Stimulated activated CD4-positive, alpha-beta T cell treated with anti-CD3 and anti-CD28 coated beads, Interleukin-15, amount 100 ng/mL, for 48 hours (primary cell): ENCODE measurements around the gene R3HDM1.
"Not testable (repeated sequence)": the region's sequence is repeated elsewhere in the genome, so short reads cannot be mapped to it uniquely, and the experiment has no call there.

Experiments
- DNase-seq, 2 donors: peaks; one replicate each; pipeline ENCODE4 v3.0.0-alpha.2; 2020; ENCODE audit warnings: low read depth in 2 of 2

R3HDM1 gene

GRCh38 chr2:135531231-135532197, at the start of gene R3HDM1:
R3HDM1 (plus strand) TSS chr2:135531484; CDS start chr2:135604846, 73,362 bp downstream.
- peak; percentile 93 to 94 for DNase-seq

DNA sequence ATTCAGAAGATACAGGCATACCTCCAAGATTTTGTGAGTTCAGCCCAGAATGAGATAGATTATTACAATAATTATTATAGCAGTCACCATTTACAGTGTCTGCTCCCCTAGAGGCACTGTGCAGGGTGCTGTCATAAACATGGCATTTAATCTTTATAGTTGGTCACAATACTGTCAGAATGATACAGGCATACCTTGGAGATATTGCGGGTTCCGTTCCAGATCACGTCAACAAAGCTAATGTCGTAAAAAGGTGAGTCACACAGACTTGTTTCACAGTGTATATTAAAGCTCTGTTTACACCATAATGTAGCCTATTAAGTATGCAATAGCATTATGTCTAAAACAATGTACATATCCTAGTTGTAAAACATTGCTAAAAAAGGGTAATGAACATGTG, 45.8 kb upstream of the R3HDM1 start:
- no peak for DNase-seq

- DNase-seq, result no peak
Measured at GRCh38 chr2:135490376-135490775, 40.9 kb upstream of the R3HDM1 start.

DNA sequence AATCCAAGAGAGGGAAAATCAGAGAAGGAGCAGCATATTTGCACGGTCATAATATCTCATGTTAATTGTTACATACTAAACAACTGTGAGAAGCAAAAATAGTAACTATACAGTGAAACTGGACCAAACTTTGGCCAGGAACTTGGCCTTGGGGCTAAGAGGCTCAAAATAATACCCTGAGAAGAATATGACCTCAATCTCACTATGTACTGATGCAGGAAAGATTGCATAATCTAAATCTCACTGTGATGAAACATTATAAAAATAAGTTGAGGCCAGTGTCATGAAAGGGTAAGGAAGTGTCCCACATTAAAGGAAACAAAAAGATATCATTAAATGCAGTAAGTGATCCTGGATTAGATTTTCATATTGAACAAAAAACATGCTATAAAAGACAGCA, 36.8 kb upstream of the R3HDM1 start:
- DNase-seq, result no peak

DNA sequence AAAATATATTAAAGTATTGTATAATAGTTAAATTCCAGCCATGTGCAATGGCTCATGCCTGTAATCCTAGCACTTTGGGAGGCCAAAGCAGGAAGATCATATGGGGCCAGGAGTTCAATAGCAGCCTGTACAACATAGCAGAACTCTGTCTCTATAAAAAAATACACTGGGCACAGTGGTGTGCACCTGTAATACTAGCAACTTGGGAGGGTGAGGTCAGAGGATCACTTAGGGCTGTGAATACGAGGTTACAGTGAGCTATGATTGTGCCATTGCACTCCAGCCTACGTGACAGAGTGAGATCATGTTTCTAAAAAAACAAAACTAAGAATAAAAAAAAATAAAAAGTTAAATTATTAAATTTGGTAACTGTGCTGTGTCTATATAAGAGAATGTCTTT, 36.4 kb upstream of the R3HDM1 start:
- DNase-seq, result no peak

- DNase-seq, result not testable (repeated sequence)
Measured at GRCh38 chr2:135498588-135498987, 32.7 kb upstream of the R3HDM1 start.

GRCh38 chr2:135504811-135505210, 26.5 kb upstream of the R3HDM1 start:
- no peak for DNase-seq

GRCh38 chr2:135510577-135510976, 20.7 kb upstream of the R3HDM1 start:
- DNase-seq, result no peak

DNA sequence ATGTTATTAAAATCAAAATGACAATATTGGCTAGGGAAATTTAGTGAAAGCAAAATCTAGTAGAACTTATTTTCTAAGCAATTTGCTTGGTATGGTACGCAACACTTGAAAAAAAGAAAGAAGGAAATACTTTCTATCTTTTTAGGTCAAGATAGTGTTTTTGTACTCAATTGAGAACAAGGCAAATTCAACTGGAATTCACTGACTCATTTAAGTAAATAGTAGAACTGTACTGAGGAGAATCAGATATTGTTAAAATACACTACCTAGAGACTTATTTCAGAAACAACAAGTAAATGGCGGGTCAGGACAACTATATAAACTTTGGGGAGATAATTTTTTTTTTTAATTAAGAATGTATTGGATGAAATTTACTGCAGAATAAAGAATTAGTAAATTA, 19.2 kb upstream of the R3HDM1 start:
- DNase-seq, result no peak

- DNase-seq, result no peak
Measured at GRCh38 chr2:135525786-135526185, 5.5 kb upstream of the R3HDM1 start.

- no peak for DNase-seq
Measured at GRCh38 chr2:135528006-135528405, 3.3 kb upstream of the R3HDM1 start.

- peak; percentile 87 to 91 for DNase-seq
Measured at GRCh38 chr2:135530313-135531230, 712 bp upstream of the R3HDM1 start, which contains the start of gene ZRANB3. ZRANB3 (minus strand) TSS chr2:135531218.

DNA sequence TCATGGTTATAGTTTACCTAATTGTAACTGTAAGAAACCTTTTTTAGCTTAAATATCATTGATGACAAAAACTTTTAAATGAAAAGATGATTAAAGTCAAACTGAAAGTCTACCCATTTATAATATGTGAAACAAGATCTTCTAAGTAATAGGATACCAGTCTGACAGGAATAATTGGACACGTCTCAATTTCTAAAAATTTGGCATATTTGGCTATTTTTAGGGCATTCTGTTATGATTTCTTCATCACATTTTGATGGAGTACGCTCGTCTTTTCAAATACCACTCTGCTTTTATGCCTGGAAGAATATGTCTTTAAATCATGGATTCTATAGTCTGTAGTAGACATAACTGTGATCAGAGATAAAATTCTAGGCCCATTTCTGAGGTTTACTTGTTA, 1.3 kb downstream of the R3HDM1 start:
- DNase-seq, result no peak

GRCh38 chr2:135533545-135533944, 2.3 kb downstream of the R3HDM1 start:
- not testable (repeated sequence) for DNase-seq

GRCh38 chr2:135546436-135546835, 15.2 kb downstream of the R3HDM1 start:
- DNase-seq, result no peak

- no peak for DNase-seq
Measured at GRCh38 chr2:135547311-135547710, 16.0 kb downstream of the R3HDM1 start.

GRCh38 chr2:135551356-135551755, 20.1 kb downstream of the R3HDM1 start:
- no peak for DNase-seq

GRCh38 chr2:135552887-135553286, 21.6 kb downstream of the R3HDM1 start:
- DNase-seq, result no peak

DNA sequence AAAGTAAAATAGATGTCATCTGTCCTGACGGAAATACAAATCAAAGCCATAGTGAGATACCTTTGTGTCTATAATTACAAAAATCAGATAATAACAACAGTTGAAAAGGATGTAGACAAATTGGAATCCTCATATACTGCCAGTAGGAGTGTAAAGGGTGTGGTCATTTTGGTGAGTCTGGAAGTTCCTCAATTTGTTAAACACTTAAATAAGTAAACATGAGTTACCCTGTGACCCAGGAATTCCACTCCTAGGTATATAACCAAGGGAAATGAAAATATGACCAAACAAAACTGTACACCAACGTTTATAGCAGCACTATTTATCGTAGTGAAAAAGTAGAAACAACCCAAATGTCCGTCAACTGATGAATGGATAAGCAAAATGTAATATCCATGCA, 24.0 kb downstream of the R3HDM1 start:
- DNase-seq, result no peak

- DNase-seq, result no peak
Measured at GRCh38 chr2:135557530-135557929, 26.2 kb downstream of the R3HDM1 start.

GRCh38 chr2:135561925-135562324, 30.6 kb downstream of the R3HDM1 start:
- DNase-seq, result no peak

DNA sequence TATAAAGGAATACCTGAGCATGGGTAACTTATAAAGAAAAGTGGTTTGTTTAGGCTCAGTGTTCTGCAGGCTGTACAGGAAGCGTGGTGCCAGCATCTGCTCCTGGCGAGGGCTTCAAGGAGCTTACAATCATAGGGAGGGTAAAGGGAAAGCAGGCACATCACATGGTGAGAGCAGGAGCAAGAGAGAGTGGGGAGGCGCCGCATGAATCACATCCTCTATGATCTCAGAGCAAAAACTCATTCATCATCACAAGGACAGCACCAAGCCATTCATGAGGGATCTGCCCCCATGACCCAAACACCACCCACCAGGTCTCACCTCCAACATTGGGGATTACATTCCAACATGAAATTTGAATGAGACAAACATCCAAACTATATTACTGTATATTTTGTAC, 32.5 kb downstream of the R3HDM1 start:
- no peak for DNase-seq
